ENCODE data around the gene LEF1. TPM values are rescaled to one million over a fixed set of nuclear protein-coding genes. Genes with fewer than 3 reads are reported as not detected.

LEF1 gene
- total and polyA plus RNA-seq, 2 donors (not counting 1 experiment from before 2014, with no cell fraction given), result 2.4 to 5.1 TPM

DNA sequence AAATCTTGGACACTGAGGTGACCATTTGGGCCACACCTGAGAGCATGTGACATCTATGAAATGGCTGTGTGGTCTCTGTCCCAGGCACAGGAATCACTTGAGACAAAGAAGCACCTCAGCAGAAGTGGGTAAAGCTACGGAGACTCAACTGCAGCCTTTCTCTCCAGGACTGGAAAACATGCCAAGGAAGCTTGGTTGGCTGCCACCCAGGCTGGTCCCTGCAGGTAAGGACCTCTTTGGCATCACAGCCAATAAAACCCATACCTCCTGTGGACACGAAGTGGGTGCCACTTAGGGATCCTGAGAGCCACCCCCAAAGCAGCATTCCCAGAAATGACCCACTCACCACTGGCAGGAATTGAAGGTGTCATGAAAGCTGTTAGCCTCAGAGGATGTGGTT, 74.6 kb downstream of the LEF1 start:
- Histone ChIP-seq H3K9me3 (ENCODE audit: control extremely low read depth in 1 of 3, control insufficient read depth in 2 of 3, insufficient read depth in 1 of 3, low read length in 2 of 3) (no peaks in the 10 kb centered on the region), H3K9ac (ENCODE audit: low read length) (no peak overlapping the region), H3K4me3 (ENCODE audit: control extremely low read depth in 1 of 5, extremely low read depth in 1 of 5, insufficient read depth in 1 of 5, low read depth in 2 of 5, low read length in 4 of 5) (no peak overlapping the region), H2AFZ (ENCODE audit: insufficient read depth, low read depth, low read length, poor library complexity, severe bottlenecking) (no peak overlapping the region), H3K36me3 (replicated peaks in 1 of 2; ENCODE audit: control extremely low read depth in 1 of 2, control insufficient read depth in 1 of 2, extremely low read depth in 1 of 2, insufficient read depth in 2 of 2, low read length in 1 of 2) (no peaks in the 10 kb centered on the region), H3K4me1 (ENCODE audit: control insufficient read depth in 2 of 2, insufficient read depth in 2 of 2, low read length in 2 of 2) (no peaks in the 10 kb centered on the region), H3K79me2 (ENCODE audit: control insufficient read depth, insufficient read depth, low read length) (no peaks in the 10 kb centered on the region), H4K20me1 (ENCODE audit: control insufficient read depth, insufficient read depth, low read length, poor library complexity, severe bottlenecking) (no peaks in the 10 kb centered on the region), H3K4me2 (replicated peaks; ENCODE audit: low read depth, low read length, poor library complexity, severe bottlenecking) (no peak overlapping the region), H3K27ac (ENCODE audit: low read length in 2 of 2) (no peak overlapping the region), H3K27me3 (replicated peaks in 1 of 4; ENCODE audit: control extremely low read depth in 1 of 4, control insufficient read depth in 3 of 4, insufficient read depth in 4 of 4, low read length in 3 of 4) (no peaks in the 10 kb centered on the region)
- ATAC-seq (ENCODE audit: low read depth) (no peak), DNase-seq (no peak)
- ChIA-PET POLR2A (no interaction called here), CTCF (interaction anchor here (1.1 kb wide), 1 partner anchor 19 kb away, joined by 3 read pairs; no protein-coding TSS in a partner anchor)
- H3K4me3 Mint-ChIP-seq, result no peak overlapping the region
- H3K27ac Mint-ChIP-seq, result no peak overlapping the region
- H3K9me3 Mint-ChIP-seq (ENCODE audit: insufficient read depth), result no peaks in the 10 kb centered on the region
- H3K27me3 Mint-ChIP-seq, result peaks cover 7% of the 10 kb centered on the region
- H3K4me1 Mint-ChIP-seq, result no peaks in the 10 kb centered on the region
- intact Hi-C loops (cut with micrococcal nuclease), result no loop called here
- WGBS (ENCODE audit: insufficient coverage), result 100% methylated on average over 1 of the region's 2 CpGs
- TF ChIP-seq, protein P1, sequence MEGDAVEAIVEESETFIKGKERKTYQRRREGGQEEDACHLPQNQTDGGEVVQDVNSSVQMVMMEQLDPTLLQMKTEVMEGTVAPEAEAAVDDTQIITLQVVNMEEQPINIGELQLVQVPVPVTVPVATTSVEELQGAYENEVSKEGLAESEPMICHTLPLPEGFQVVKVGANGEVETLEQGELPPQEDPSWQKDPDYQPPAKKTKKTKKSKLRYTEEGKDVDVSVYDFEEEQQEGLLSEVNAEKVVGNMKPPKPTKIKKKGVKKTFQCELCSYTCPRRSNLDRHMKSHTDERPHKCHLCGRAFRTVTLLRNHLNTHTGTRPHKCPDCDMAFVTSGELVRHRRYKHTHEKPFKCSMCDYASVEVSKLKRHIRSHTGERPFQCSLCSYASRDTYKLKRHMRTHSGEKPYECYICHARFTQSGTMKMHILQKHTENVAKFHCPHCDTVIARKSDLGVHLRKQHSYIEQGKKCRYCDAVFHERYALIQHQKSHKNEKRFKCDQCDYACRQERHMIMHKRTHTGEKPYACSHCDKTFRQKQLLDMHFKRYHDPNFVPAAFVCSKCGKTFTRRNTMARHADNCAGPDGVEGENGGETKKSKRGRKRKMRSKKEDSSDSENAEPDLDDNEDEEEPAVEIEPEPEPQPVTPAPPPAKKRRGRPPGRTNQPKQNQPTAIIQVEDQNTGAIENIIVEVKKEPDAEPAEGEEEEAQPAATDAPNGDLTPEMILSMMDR (IDR thresholded peaks at IDR 0.05), result no peak
- TF ChIP-seq EZH2 (IDR thresholded peaks at IDR 0.05; ENCODE audit: borderline replicate concordance, insufficient read depth, low read depth, low read length, poor library complexity, severe bottlenecking), result no peak

DNA sequence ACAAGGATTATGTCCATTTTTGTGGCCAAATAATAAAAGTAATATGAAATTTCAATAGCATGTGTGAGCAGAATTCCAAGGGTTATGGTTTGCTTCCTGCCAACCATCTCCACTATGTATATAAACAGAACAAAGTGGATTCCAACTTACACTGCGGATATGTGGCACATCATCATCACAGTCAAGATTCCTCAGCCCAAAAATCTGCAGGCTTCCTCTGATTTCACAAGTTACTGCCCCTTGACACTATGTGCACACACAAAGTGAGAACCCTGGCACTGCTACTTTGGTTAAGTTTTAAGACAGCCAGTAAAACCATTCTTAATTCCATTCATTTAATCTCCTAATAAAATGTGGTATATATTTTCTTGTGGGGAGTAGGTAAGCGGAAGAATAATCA, 76.4 kb downstream of the LEF1 start:
- WGBS (ENCODE audit: insufficient coverage), result 100% methylated on average over 1 of the region's 2 CpGs
- H3K4me3 ChIP-seq (ENCODE audit: control extremely low read depth in 1 of 5, extremely low read depth in 1 of 5, insufficient read depth in 1 of 5, low read depth in 2 of 5, low read length in 4 of 5), result no peak overlapping the region
- H3K27me3 Mint-ChIP-seq, result peaks cover 7% of the 10 kb centered on the region
- ChIA-PET CTCF (no interaction called here), POLR2A (no interaction called here)
- no peaks in the 10 kb centered on the region for H3K9me3 ChIP-seq (ENCODE audit: control extremely low read depth in 1 of 3, control insufficient read depth in 2 of 3, insufficient read depth in 1 of 3, low read length in 2 of 3)
- H4K20me1 ChIP-seq (ENCODE audit: control insufficient read depth, insufficient read depth, low read length, poor library complexity, severe bottlenecking), result no peaks in the 10 kb centered on the region
- H3K27ac Mint-ChIP-seq, result no peak overlapping the region
- H3K27me3 ChIP-seq (replicated peaks in 1 of 4; ENCODE audit: control extremely low read depth in 1 of 4, control insufficient read depth in 3 of 4, insufficient read depth in 4 of 4, low read length in 3 of 4), result no peaks in the 10 kb centered on the region
- H3K4me2 ChIP-seq (replicated peaks; ENCODE audit: low read depth, low read length, poor library complexity, severe bottlenecking), result no peak overlapping the region
- H3K79me2 ChIP-seq (ENCODE audit: control insufficient read depth, insufficient read depth, low read length), result no peaks in the 10 kb centered on the region
- no peak overlapping the region for H3K27ac ChIP-seq (ENCODE audit: low read length in 2 of 2)
- intact Hi-C loops (cut with micrococcal nuclease), result no loop called here
- ATAC-seq (ENCODE audit: low read depth) (no peak), DNase-seq (no peak)
- no peaks in the 10 kb centered on the region for H3K4me1 Mint-ChIP-seq
- TF ChIP-seq, protein P1 (IDR thresholded peaks at IDR 0.05), result no peak
- H3K9ac ChIP-seq (ENCODE audit: low read length), result no peak overlapping the region
- H3K36me3 ChIP-seq (replicated peaks in 1 of 2; ENCODE audit: control extremely low read depth in 1 of 2, control insufficient read depth in 1 of 2, extremely low read depth in 1 of 2, insufficient read depth in 2 of 2, low read length in 1 of 2), result no peaks in the 10 kb centered on the region
- no peak overlapping the region for H3K4me3 Mint-ChIP-seq
- no peaks in the 10 kb centered on the region for H3K9me3 Mint-ChIP-seq (ENCODE audit: insufficient read depth)
- H3K4me1 ChIP-seq (ENCODE audit: control insufficient read depth in 2 of 2, insufficient read depth in 2 of 2, low read length in 2 of 2), result no peaks in the 10 kb centered on the region
- H2AFZ ChIP-seq (ENCODE audit: insufficient read depth, low read depth, low read length, poor library complexity, severe bottlenecking), result no peak overlapping the region

Measured in B cell (primary cell).